GM23338 (cell line): Measurements from ENCODE around the gene GNB4. TPM values are rescaled to one million over a fixed set of nuclear protein-coding genes. Genes with fewer than 3 reads are reported as not detected.

ENCODE experiments used
- ATAC-seq: fragments of 200-7000 bp; cut with Tn5 transposase; 3 replicates; pipeline ENCODE4 v1.9.1; 2020
- DNase-seq: peaks from one replicate; pipeline ENCODE4 v3.0.0-alpha.2; 2015; ENCODE audit warnings: low spot score
- H2AFZ ChIP-seq: fragments of 200-600 bp; sonication (generic); 2 replicates; pipeline ENCODE4 v1.8.0; 2016; ENCODE audit warnings: antibody characterized with exemption, mild to moderate bottlenecking, moderate library complexity
- H3F3A ChIP-seq: fragments of 200-600 bp; sonication (generic); replicated peaks from 2 replicates; pipeline ENCODE4 v1.8.0; 2017; ENCODE audit warnings: antibody characterized with exemption, mixed run types, low read depth
- H3K27ac ChIP-seq: fragments of 200-600 bp; sonication (generic); 2 replicates; pipeline ENCODE4 v1.6.1; 2016; ENCODE audit warnings: low read depth
- H3K27me3 ChIP-seq: fragments of 200-600 bp; sonication (generic); 2 replicates; pipeline ENCODE4 v1.8.0; 2016; ENCODE audit warnings: mild to moderate bottlenecking, mixed run types, moderate library complexity; ENCODE audit not compliant: insufficient read depth
- H3K36me3 ChIP-seq: fragments of 200-600 bp; sonication (generic); 2 replicates; pipeline ENCODE4 v1.8.0; 2016; ENCODE audit warnings: mild to moderate bottlenecking; ENCODE audit not compliant: insufficient read depth
- H3K4me1 ChIP-seq: fragments of 200-600 bp; sonication (generic); 2 replicates; pipeline ENCODE4 v1.8.0; 2016; ENCODE audit warnings: mild to moderate bottlenecking, moderate library complexity; ENCODE audit not compliant: insufficient read depth
- H3K4me2 ChIP-seq: fragments of 200-600 bp; sonication (generic); 2 replicates; pipeline ENCODE4 v1.7.1; 2017; ENCODE audit warnings: mixed run types
- H3K4me3 ChIP-seq: fragments of 200-600 bp; sonication (generic); 2 replicates; pipeline ENCODE4 v1.6.1; 2016; ENCODE audit warnings: mixed run types
- H3K79me2 ChIP-seq: fragments of 200-600 bp; sonication (generic); replicated peaks from 2 replicates; pipeline ENCODE4 v1.8.0; 2017; ENCODE audit warnings: mild to moderate bottlenecking; ENCODE audit not compliant: insufficient read depth
- H3K9me2 ChIP-seq: fragments of 200-600 bp; sonication (generic); 2 replicates; pipeline ENCODE4 v1.8.0; 2017; ENCODE audit not compliant: insufficient read depth
- H4K20me1 ChIP-seq: fragments of 200-600 bp; sonication (generic); replicated peaks from 2 replicates; pipeline ENCODE4 v1.8.0; 2017; ENCODE audit warnings: mild to moderate bottlenecking; ENCODE audit not compliant: insufficient read depth
- H3K27ac Mint-ChIP-seq: 2 replicates; pipeline ENCODE4 v1.8.0; 2020; ENCODE audit warnings: inconsistent platforms, mild to moderate bottlenecking, moderate library complexity, mixed read lengths
- H3K27me3 Mint-ChIP-seq: 3 replicates; pipeline ENCODE4 v1.8.0; 2022; ENCODE audit warnings: low read depth, mild to moderate bottlenecking, moderate library complexity, mixed read lengths, inconsistent platforms; ENCODE audit not compliant: insufficient read depth, poor library complexity
- H3K36me3 Mint-ChIP-seq: 3 replicates; pipeline ENCODE4 v1.8.0; 2021; ENCODE audit warnings: low read depth, mild to moderate bottlenecking, inconsistent platforms, moderate library complexity, mixed read lengths
- H3K4me1 Mint-ChIP-seq: 3 replicates; pipeline ENCODE4 v1.8.0; 2020; ENCODE audit warnings: mild to moderate bottlenecking, inconsistent platforms, mixed read lengths
- H3K4me3 Mint-ChIP-seq: 3 replicates; pipeline ENCODE4 v1.8.0; 2021; ENCODE audit warnings: moderate library complexity, mild to moderate bottlenecking, inconsistent platforms, mixed read lengths
- H3K9me3 Mint-ChIP-seq: 3 replicates; pipeline ENCODE4 v1.8.0; 2020; ENCODE audit warnings: moderate library complexity, mild to moderate bottlenecking, inconsistent platforms, mixed read lengths
- CREB1 ChIP-seq: fragments of 250-450 bp; sonication (Bioruptor Pico); IDR thresholded peaks from 2 replicates; pipeline ENCODE4 v1.5.0; 2020; ENCODE audit warnings: low read depth, mild to moderate bottlenecking, moderate library complexity
- CTCF ChIP-seq, 2 experiments: fragments of 200-600 bp in 1 of 2; sonication (generic) in 1 of 2; conservative IDR thresholded peaks; 2 replicates each; pipeline versions ENCODE4 v1.5.1 to v1.6.1; 2016 to 2017; ENCODE audit warnings: antibody characterized with exemption in 2 of 2, low read depth in 2 of 2, mild to moderate bottlenecking in 2 of 2, moderate library complexity in 1 of 2
- ETS1 ChIP-seq: IDR thresholded peaks from 2 replicates; pipeline ENCODE4 v1.6.1; 2016; ENCODE audit warnings: antibody characterized with exemption
- EZH2 ChIP-seq: fragments of 200-600 bp; sonication (generic); IDR thresholded peaks from one replicate; pipeline ENCODE4 v1.8.0; 2017; ENCODE audit warnings: antibody characterized with exemption, mild to moderate bottlenecking, low read depth; ENCODE audit not compliant: unreplicated experiment
- EZH2phosphoT487 ChIP-seq: fragments of 200-600 bp; sonication (generic); IDR thresholded peaks from one replicate; pipeline ENCODE4 v1.8.1; 2018; ENCODE audit warnings: antibody characterized with exemption; ENCODE audit not compliant: unreplicated experiment
- JUNB ChIP-seq: IDR thresholded peaks from one replicate; pipeline ENCODE4 v1.6.1; 2016; ENCODE audit warnings: antibody characterized with exemption; ENCODE audit not compliant: unreplicated experiment
- NANOG ChIP-seq: IDR thresholded peaks from 2 replicates; pipeline ENCODE4 v1.6.1; 2016; ENCODE audit warnings: antibody characterized with exemption, borderline replicate concordance
- POLR2AphosphoS5 ChIP-seq: IDR thresholded peaks from 2 replicates; pipeline ENCODE4 v1.6.1; 2016; ENCODE audit warnings: antibody characterized with exemption, low read depth
- REST ChIP-seq: IDR thresholded peaks from one replicate; pipeline ENCODE4 v1.6.1; 2018; ENCODE audit warnings: antibody characterized with exemption; ENCODE audit not compliant: unreplicated experiment
- STAT1 ChIP-seq: IDR thresholded peaks from one replicate; pipeline ENCODE4 v1.6.1; 2016; ENCODE audit warnings: antibody characterized with exemption; ENCODE audit not compliant: unreplicated experiment
- ZNF114 ChIP-seq: fragments of 250-450 bp; sonication (Bioruptor Pico); IDR thresholded peaks from 2 replicates; pipeline ENCODE4 v1.5.0; 2020; ENCODE audit warnings: mild to moderate bottlenecking, moderate library complexity
- ZNF331 ChIP-seq: fragments of 250-450 bp; sonication (Bioruptor Pico); IDR thresholded peaks from 2 replicates; pipeline ENCODE4 v1.5.0; 2020; ENCODE audit warnings: low read depth, mild to moderate bottlenecking, moderate library complexity
- polyA plus RNA-seq: library from polyadenylated mRNA; unstranded; fragments of >200 nt; fragmentation: Nextera tagmentation; extraction: Ambion mirVana; gene quantifications from 2 replicates; pipeline ENCODE4 v1.2.1, GENCODE V29; 2016
- total RNA-seq: library from RNA; depleted of rRNA; stranded (reverse); fragments of >200 nt; shearing (Covaris generic); gene quantifications from 2 replicates; pipeline ENCODE4 v1.2.3, GENCODE V29; 2014

GNB4 gene
- total and polyA plus RNA-seq, 2 experiments from 2014 or later: 11.3 to 28.4 TPM

- TF ChIP-seq REST (no peak), EZH2 (no peak), CREB1 (CRISPR knock-in tag) (no peak), ETS1 (no peak), STAT1 (no peak), ZNF331 (CRISPR knock-in tag) (no peak), CTCF (conservative IDR thresholded peaks at IDR 0.05; ENCODE audit: low read depth in 2 of 2) (no peak), JUNB (no peak)
Observed at GRCh38 chr3:179363332-179363731, 87.9 kb downstream of the GNB4 start (continued).

- Mint-ChIP-seq H3K4me1 (0 out of 3 replicates have a peak, but pooled peaks cover 3% of the 10 kb centered on the region), H3K4me3 (no peak overlapping the region), H3K36me3 (peaks cover 69% of the 10 kb centered on the region), H3K27ac (no peak overlapping the region), H3K9me3 (no peaks in the 10 kb centered on the region), H3K27me3 (no peaks in the 10 kb centered on the region)
- H4K20me1 ChIP-seq: peaks cover 19% of the 10 kb centered on the region; the same call in 1 of the 2 replicates
- no peaks in the 10 kb centered on the region for H3F3A ChIP-seq
- no peak overlapping the region for H3K4me3 ChIP-seq
- no peak overlapping the region for H3K27ac ChIP-seq
- H3K9me2 ChIP-seq: no peaks in the 10 kb centered on the region
- H3K36me3 ChIP-seq: peaks cover 34% of the 10 kb centered on the region
- no peaks in the 10 kb centered on the region for H3K27me3 ChIP-seq
- DNase-seq (no peak), ATAC-seq (no peak)
- H2AFZ ChIP-seq: no peak overlapping the region
- no peaks in the 10 kb centered on the region for H3K4me1 ChIP-seq
- H3K4me2 ChIP-seq: no peak overlapping the region
- H3K79me2 ChIP-seq: 0 out of 2 replicates have a peak, but pooled peaks cover 6% of the 10 kb centered on the region
- TF ChIP-seq EZH2phosphoT487: no peak
- TF ChIP-seq JUNB: no peak
- TF ChIP-seq CREB1 (CRISPR knock-in tag): no peak
- TF ChIP-seq CTCF (conservative IDR thresholded peaks at IDR 0.05; ENCODE audit: low read depth in 2 of 2): no peak
- no peak for TF ChIP-seq REST
- no peak for TF ChIP-seq ZNF114 (CRISPR knock-in tag)
- no peak for TF ChIP-seq ETS1
- TF ChIP-seq EZH2: no peak
- TF ChIP-seq POLR2AphosphoS5: no peak
- TF ChIP-seq ZNF331 (CRISPR knock-in tag): no peak
- no peak for TF ChIP-seq STAT1
- no peak for TF ChIP-seq NANOG
Observed at GRCh38 chr3:179355996-179356395, 95.3 kb downstream of the GNB4 start.
